Central memory CD8-positive, alpha-beta T cell (primary cell): ENCODE data around the gene PCNX1.

Source experiments
- ATAC-seq: fragments of 150-1000 bp; cut with Tn5 transposase; replicated peaks from 2 replicates; pipeline ENCODE4 v1.10.0; 2022; ENCODE audit warnings: mild to moderate bottlenecking, moderate FRiP score, moderate number of reproducible peaks; ENCODE audit not compliant: poor library complexity, severe bottlenecking; ENCODE audit errors: extremely low read depth
- DNase-seq, 2 donors: peaks; one replicate each; pipeline ENCODE4 v3.0.0; 2021; ENCODE audit warnings: low spot score in 2 of 2
- H3K27ac Mint-ChIP-seq: one replicate; pipeline ENCODE4 v1.8.0; 2022; ENCODE audit warnings: low read depth, mild to moderate bottlenecking, moderate library complexity, mixed read lengths
- H3K27me3 Mint-ChIP-seq: one replicate; pipeline ENCODE4 v1.8.0; 2022; ENCODE audit warnings: mixed read lengths
- H3K36me3 Mint-ChIP-seq: one replicate; pipeline ENCODE4 v1.8.0; 2022; ENCODE audit warnings: mild to moderate bottlenecking, moderate library complexity, mixed read lengths; ENCODE audit not compliant: insufficient read depth
- H3K4me1 Mint-ChIP-seq: one replicate; pipeline ENCODE4 v1.8.0; 2022; ENCODE audit warnings: mixed read lengths
- H3K4me3 Mint-ChIP-seq: one replicate; pipeline ENCODE4 v1.8.0; 2022; ENCODE audit warnings: mild to moderate bottlenecking, moderate library complexity, mixed read lengths
- H3K9me3 Mint-ChIP-seq: one replicate; pipeline ENCODE4 v1.8.0; 2022; ENCODE audit warnings: mixed read lengths

PCNX1 gene

GRCh38 chr14:70907996-70908934 is 1.0 kb downstream of the PCNX1 start:
- ATAC-seq: peak; percentile 22
- peaks cover 53% of the 10 kb centered on the region for H3K4me1 Mint-ChIP-seq
- no peaks in the 10 kb centered on the region for H3K9me3 Mint-ChIP-seq
- DNase-seq: peak; percentile 22 to 35
- peak overlapping the region; percentile 91 for H3K27ac Mint-ChIP-seq
- peaks cover 17% of the 10 kb centered on the region for H3K36me3 Mint-ChIP-seq
- H3K27me3 Mint-ChIP-seq: no peaks in the 10 kb centered on the region
- H3K4me3 Mint-ChIP-seq: peak overlapping the region; percentile 93

- Mint-ChIP-seq H3K36me3 (peaks cover 17% of the 10 kb centered on the region), H3K27ac (peak overlapping the region; percentile 91), H3K4me1 (peaks cover 53% of the 10 kb centered on the region), H3K4me3 (peak overlapping the region; percentile 93), H3K27me3 (no peaks in the 10 kb centered on the region), H3K9me3 (no peaks in the 10 kb centered on the region)
- ATAC-seq (no peak), DNase-seq (no peak)
Measured at GRCh38 chr14:70908935-70909641, 1.8 kb downstream of the PCNX1 start.

GRCh38 chr14:70909733-70910614 is 2.7 kb downstream of the PCNX1 start:
- Mint-ChIP-seq H3K4me3 (peak overlapping the region; percentile 93), H3K9me3 (no peaks in the 10 kb centered on the region), H3K4me1 (peaks cover 54% of the 10 kb centered on the region), H3K36me3 (peaks cover 15% of the 10 kb centered on the region), H3K27me3 (no peaks in the 10 kb centered on the region), H3K27ac (peak overlapping the region; percentile 75)
- ATAC-seq (no peak), DNase-seq (no peak)

DNA sequence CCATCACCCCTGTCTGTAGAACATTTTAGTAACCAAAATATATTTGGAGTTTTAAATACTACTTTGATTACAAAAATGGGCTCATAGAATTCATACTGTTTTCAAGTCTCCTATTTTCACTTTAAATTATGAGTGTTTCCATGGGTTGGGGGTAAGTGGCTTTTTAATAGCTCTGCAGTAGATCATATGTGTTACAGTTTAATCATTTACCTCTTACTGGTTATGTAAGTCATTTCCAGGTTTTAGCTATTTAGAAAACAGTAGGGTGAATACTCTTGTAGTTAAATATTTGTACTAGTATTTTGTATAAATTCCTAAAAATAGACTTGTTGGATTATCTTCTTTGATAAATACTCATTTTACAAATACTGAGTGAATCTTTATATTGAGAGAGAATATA is 8.2 kb downstream of the PCNX1 start:
- H3K4me3 Mint-ChIP-seq: peak overlapping the region; percentile 8
- H3K36me3 Mint-ChIP-seq: peaks cover 3% of the 10 kb centered on the region
- no peaks in the 10 kb centered on the region for H3K27me3 Mint-ChIP-seq
- peak overlapping the region; percentile 68 for H3K27ac Mint-ChIP-seq
- peaks cover 74% of the 10 kb centered on the region for H3K4me1 Mint-ChIP-seq
- ATAC-seq (no peak), DNase-seq (no peak)
- no peaks in the 10 kb centered on the region for H3K9me3 Mint-ChIP-seq

DNA sequence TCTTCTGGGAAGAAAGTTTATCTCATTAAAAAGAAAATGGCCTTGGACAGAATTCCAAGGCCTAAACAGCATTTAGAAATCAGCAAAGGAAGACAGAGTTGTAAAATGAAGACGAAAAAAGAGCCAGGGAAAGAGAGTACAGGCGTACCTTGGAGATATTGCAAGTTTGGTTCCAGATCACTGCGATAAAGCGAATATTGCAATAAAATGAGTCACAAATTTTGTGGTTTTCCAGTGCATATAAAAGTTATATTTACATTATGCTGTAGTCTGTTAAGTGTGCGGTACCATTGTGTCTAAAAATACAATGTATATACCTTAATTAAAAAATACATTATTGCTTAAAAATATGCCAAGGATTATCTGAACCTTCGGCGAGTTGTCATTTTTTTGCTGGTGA is 9.0 kb downstream of the PCNX1 start:
- Mint-ChIP-seq H3K9me3 (no peaks in the 10 kb centered on the region), H3K4me1 (peaks cover 74% of the 10 kb centered on the region), H3K36me3 (peaks cover 3% of the 10 kb centered on the region), H3K27ac (peak overlapping the region; percentile 68), H3K27me3 (no peaks in the 10 kb centered on the region), H3K4me3 (peak overlapping the region; percentile 8)
- DNase-seq: no peak
- no peak for ATAC-seq

DNA sequence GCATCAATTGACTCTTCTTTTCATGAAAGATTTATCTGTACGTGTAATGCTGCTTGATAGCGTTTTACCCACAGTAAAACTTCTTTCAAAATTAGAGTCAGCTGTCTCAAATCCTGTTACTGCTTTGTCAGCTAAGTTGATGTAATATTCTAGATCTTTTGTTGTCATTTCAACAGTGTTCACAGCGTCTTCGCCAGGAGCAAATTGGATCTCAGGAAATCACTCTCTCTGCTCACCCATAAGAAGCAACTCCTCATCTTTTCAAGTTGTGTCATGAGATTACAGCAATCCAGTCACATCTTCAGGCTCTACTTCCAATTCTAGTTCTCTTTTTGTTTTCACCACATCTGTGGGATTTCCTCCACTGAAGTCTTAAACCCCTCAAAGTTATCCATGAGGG is 9.5 kb downstream of the PCNX1 start:
- H3K4me3 Mint-ChIP-seq: no peak overlapping the region

DNA sequence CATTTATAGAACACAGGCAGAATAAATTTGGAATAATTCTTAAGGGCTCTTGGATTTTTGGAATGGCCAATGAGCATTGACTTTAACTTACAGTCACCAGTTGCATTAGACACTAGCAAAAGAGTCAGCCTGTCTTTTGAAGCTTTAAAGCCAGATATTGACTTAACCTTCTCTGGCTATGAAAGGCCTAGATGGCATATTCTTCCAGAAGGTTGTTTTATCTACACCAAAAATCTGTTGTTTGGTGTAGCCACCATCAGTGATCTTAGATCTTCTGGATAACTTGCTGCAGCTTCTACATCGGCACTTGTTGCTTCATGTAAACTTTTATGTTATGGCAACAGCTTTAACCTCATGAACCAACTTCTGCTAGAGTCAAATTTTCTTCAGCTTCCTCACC is 10.4 kb downstream of the PCNX1 start:
- ATAC-seq (peak; percentile 44), DNase-seq (no peak)
- Mint-ChIP-seq H3K4me3 (no peak overlapping the region), H3K27me3 (no peaks in the 10 kb centered on the region), H3K36me3 (peaks cover 2% of the 10 kb centered on the region), H3K27ac (no peak overlapping the region), H3K9me3 (no peaks in the 10 kb centered on the region), H3K4me1 (peaks cover 71% of the 10 kb centered on the region)

More for the DNA sequence above, 9.5 kb downstream of the PCNX1 start:
- Mint-ChIP-seq H3K27me3 (no peaks in the 10 kb centered on the region), H3K9me3 (no peaks in the 10 kb centered on the region), H3K4me1 (peaks cover 75% of the 10 kb centered on the region), H3K36me3 (peaks cover 3% of the 10 kb centered on the region), H3K27ac (no peak overlapping the region)
- no peak for DNase-seq
- ATAC-seq: no peak

GRCh38 chr14:70919774-70920173 is 12.5 kb downstream of the PCNX1 start:
- H3K36me3 Mint-ChIP-seq: no peaks in the 10 kb centered on the region
- ATAC-seq: peak; percentile 26
- peak overlapping the region; percentile 78 for H3K27ac Mint-ChIP-seq

GRCh38 chr14:70920608-70921007 is 13.3 kb downstream of the PCNX1 start:
- no peaks in the 10 kb centered on the region for H3K27me3 Mint-ChIP-seq
- H3K27ac Mint-ChIP-seq: peak overlapping the region; percentile 78
- peaks cover 74% of the 10 kb centered on the region for H3K4me1 Mint-ChIP-seq
- ATAC-seq (no peak), DNase-seq (no peak)
- peak overlapping the region; percentile 9 for H3K4me3 Mint-ChIP-seq
- H3K9me3 Mint-ChIP-seq: no peaks in the 10 kb centered on the region
- H3K36me3 Mint-ChIP-seq: no peaks in the 10 kb centered on the region

More at GRCh38 chr14:70919774-70920173, 12.5 kb downstream of the PCNX1 start:
- H3K9me3 Mint-ChIP-seq: no peaks in the 10 kb centered on the region
- no peaks in the 10 kb centered on the region for H3K27me3 Mint-ChIP-seq
- H3K4me3 Mint-ChIP-seq: peak overlapping the region; percentile 9
- peaks cover 76% of the 10 kb centered on the region for H3K4me1 Mint-ChIP-seq
- no peak for DNase-seq

DNA sequence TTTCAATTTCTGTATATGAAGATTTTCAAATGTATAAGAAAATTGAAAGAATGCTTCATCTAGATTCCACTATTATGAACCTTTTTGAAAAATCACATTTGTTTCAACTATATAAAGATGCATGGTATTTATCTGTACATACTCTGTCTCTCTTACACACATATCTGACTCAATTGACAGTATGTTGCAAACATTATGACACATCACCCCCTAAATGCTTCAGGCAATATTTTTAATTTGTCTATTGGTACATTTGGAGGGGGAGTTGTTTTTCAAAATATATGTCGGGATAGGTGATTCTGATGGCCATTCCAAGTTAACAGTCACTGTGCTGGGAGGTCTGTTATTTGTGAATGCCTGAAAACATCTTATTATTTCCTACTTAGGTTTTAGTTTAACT is 14.4 kb downstream of the PCNX1 start:
- no peak overlapping the region for H3K27ac Mint-ChIP-seq
- H3K9me3 Mint-ChIP-seq: no peaks in the 10 kb centered on the region
- peaks cover 77% of the 10 kb centered on the region for H3K4me1 Mint-ChIP-seq
- ATAC-seq: no peak
- no peak overlapping the region for H3K4me3 Mint-ChIP-seq
- no peak for DNase-seq
- H3K27me3 Mint-ChIP-seq: no peaks in the 10 kb centered on the region
- H3K36me3 Mint-ChIP-seq: no peaks in the 10 kb centered on the region

- Mint-ChIP-seq H3K4me1 (peaks cover 67% of the 10 kb centered on the region), H3K4me3 (no peak overlapping the region), H3K36me3 (no peaks in the 10 kb centered on the region), H3K9me3 (no peaks in the 10 kb centered on the region), H3K27ac (peak overlapping the region; percentile 57), H3K27me3 (no peaks in the 10 kb centered on the region)
- ATAC-seq (no peak), DNase-seq (no peak)
Measured at GRCh38 chr14:70924521-70924920, 17.3 kb downstream of the PCNX1 start.

DNA sequence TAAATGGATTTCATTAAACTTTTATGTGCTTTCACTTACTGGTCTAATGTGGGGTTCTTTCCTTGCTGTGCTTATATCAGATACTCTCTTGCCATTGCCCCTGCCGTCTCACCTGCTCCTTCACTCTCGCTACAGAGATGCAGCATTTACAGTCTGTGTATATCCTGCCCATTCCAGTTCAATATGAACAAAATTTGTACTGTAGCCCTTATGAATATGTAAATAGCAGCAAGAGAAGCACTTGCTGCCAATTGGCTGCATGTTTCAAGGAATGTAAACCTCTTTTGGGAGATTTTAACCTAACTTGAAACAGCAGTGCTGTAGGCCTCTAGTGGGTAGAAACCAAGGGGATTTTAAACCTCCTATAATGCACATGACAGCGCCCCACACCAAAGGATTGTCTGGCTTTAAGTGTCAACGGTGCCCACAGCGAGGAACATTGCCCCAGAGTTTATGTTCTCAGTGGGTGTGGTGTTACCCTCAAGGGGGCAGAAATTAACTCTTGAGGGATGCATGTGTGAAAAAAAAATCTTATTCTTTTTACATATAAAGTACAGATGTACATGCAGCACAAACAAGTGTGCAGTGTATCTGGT is 19.1 kb downstream of the PCNX1 start:
- H3K4me1 Mint-ChIP-seq: peaks cover 65% of the 10 kb centered on the region
- peak; percentile 89 for ATAC-seq

More for the DNA sequence above, 19.1 kb downstream of the PCNX1 start:
- Mint-ChIP-seq H3K4me3 (peak overlapping the region; percentile 44), H3K27ac (peak overlapping the region; percentile 57), H3K36me3 (no peaks in the 10 kb centered on the region), H3K27me3 (no peaks in the 10 kb centered on the region), H3K9me3 (no peaks in the 10 kb centered on the region)
- DNase-seq: no peak
